CD4-positive, alpha-beta T cell treated with Interleukin-6 at 100 ng/mL for 8 hours (primary cell): ENCODE measurements around the gene PAIP1.
A peak's percentile ranks its signal among the peaks of the same experiment; 100 is the strongest.
"Not testable (repeated sequence)": the region's sequence is repeated elsewhere in the genome, so short reads cannot be mapped to it uniquely, and the experiment has no call there.

ENCODE experiments used
- DNase-seq: peaks from one replicate; pipeline ENCODE4 v3.0.0-alpha.2; 2020; ENCODE audit warnings: mixed read lengths, low spot score

The PAIP1 gene

DNA sequence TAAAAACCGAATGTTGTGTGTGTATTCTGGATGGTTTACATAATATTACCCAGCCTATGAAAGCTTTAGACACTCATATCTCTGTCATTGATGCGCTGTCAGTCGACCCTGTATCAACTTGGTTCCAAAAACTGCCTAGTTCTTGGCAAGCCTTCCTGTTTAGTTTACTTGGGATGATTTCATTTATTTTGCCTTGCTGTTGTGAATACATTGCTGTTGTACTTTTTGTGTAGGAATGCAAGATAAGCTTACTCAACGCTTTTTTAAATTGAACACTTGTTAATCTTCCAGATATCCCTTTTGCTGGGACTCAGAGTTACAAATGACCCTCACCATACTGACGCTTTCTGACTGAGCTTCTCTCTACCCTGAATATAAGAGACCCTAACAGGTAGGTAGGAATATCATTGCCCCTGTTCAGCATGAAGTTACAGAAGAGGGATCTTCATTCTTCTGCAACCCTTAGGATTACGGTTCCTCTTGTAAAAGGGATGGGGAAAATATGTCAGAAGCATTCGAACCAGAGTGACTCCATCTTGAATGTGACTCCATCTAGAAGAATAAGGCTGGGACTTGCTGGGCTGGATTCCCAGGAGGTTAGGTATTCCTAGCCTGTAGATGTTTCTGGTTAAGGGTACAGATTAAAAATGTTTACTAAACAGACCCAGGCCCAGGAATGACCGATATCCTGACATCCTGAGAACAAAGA, 13.7 kb upstream of the PAIP1 start:
- no peak for DNase-seq

DNA sequence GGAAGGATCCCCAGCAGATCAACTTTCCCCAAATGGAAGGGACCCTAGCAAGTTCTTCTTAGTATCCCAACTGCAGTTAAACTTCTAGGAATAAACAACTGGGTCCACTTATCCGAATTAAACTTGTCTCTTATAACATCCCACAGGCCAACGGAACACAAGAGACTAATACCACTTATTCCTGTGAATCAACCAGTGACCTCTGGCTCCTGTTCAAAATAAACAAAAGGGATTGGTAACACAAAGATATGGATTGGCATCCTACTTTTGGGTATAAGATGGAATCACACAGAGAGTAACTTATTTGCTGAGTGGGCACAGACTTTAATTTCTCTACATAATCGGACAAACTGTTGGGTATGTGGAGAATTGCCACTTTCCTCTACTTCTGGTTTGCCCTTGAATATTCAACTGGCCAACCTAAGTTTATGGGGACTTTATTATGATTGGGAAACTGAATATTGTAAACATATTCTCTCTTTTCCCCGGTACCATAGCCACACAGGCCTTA, 12.4 kb upstream of the PAIP1 start:
- no peak for DNase-seq

DNA sequence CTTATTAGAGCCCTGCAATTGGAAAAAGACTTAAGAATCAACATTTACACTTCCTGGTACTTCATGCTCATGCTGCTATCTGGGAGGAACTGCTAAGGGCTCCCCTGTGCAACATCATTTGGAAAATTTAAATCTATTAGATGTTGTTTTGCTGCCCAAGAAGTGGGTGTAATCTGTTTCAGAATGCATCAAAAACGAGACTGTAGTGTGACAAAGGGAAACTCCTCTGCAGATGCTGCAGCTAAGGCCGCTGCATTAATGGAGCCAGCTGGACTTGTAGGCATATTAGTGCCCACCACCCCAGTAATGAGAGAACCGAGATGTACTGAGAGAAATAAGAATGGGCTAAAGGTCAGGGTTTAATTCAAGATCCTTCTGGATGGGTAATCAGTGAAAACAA, 11.1 kb upstream of the PAIP1 start:
- no peak for DNase-seq

DNA sequence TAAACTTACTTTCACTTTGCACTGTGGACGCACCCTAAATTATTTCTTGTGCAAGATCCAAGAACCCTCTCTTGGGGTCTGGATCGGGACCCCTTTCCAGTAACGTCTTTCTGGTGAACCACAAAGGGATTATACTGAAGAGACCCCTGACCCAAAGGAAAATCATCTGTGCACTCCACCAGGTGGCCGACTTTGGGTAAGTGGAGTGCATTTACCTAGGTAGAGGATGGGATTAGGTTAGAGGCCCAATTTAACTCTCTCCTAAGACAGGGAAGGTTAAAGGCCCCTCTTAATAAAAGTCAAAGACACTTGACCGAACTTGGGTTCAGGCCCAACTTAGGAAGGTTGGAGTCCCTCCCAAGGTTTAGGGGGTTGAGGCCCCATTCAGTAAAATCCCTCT, 8.2 kb upstream of the PAIP1 start:
- no peak for DNase-seq

DNA sequence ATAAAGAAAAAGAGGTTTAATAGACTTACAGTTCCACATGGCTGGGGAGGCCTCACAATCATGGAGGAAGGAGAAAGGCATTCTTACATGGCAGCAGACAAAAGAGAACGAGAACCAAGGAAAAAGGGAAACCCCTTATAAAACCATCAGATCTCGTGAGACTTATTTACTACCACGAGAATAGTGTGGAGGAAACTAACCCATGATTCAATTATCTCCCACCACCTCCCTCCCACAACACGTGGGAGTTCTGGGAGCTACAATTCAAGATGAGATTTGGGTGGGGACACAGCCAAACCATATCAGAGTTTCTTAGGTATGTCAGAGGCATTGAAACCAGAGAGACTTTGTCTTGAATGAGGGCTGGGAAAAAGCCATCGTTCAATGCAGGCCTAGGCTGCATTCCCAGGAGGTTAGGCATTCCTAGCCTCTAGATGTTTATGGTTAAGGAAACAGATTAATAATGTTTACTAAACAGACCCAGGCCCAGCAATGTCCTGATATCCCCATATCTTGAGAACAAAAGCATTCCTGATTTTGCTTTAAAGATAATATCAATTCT, 7.5 kb upstream of the PAIP1 start:
- no peak for DNase-seq

DNA sequence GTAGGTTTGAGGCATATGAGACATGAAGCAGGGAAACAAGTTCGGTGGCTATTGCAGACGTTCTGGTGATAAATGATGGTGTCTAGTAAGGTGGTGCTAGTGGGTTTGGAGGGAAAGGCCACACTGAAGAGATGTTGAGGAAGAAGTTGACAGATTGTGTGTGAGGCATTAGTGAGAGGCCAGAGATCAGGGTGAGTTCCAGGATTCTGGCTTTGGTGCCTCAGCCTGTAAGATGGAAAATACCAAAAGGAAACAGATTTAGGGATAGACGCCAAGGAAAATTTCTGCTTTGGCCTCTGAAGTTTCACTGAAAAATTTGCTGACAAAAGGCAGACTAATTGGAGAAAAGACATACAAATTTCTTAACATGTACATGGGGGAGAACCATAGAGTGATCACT, 6.4 kb upstream of the PAIP1 start:
- DNase-seq = no peak

DNA sequence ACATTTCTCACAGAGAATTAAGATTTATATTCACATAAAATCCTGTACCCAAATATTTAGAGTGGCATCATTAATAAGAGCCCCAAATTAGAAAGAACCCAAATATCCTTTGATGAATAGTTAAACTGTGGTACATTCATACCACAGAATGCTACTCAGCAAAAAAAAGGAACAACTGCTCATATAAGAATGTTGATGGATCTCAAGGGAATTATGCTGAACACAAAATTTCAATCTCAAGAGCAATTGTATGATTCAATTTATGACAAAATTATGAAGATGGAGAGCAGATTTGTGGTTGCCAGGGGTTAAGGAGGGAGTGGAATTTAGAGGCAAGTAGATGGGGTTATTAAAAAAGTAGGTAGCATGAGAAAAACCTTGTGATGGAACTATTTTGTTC, 4.5 kb upstream of the PAIP1 start:
- DNase-seq = no peak

DNA sequence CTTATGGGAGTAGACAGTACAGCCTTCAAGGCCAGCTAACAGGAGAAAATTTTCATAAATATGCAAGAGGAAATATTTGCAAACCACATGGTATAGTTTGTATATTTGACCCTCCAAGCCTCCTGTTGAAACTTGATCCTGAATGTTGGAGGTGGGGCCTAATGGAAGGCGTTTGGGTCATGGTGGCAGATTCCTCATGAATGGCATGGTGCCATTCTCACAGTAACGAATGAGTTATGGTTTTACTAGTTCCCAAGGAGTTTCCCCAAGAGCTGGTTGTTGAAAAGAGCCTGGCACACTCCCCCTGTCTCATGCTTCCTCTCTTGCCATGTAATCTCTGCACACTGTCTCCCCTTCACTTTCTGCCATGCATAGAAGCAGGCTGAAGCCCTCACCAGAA, 3.3 kb upstream of the PAIP1 start:
- DNase-seq = no peak

DNA sequence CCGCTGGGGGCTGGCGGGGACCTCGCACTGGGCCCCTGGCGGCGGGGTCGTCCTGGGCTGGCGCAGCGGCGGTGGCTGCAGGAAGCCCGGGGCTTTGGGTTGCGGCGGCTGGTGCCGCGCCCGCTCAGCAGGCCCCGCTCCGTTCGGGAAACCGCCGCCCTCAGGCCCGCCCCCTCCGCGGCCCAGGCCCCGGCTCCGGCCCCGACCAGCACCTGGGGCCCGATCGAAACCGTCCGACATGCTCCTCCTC, 345 bp downstream of the PAIP1 start:
- not testable (repeated sequence) for DNase-seq

DNA sequence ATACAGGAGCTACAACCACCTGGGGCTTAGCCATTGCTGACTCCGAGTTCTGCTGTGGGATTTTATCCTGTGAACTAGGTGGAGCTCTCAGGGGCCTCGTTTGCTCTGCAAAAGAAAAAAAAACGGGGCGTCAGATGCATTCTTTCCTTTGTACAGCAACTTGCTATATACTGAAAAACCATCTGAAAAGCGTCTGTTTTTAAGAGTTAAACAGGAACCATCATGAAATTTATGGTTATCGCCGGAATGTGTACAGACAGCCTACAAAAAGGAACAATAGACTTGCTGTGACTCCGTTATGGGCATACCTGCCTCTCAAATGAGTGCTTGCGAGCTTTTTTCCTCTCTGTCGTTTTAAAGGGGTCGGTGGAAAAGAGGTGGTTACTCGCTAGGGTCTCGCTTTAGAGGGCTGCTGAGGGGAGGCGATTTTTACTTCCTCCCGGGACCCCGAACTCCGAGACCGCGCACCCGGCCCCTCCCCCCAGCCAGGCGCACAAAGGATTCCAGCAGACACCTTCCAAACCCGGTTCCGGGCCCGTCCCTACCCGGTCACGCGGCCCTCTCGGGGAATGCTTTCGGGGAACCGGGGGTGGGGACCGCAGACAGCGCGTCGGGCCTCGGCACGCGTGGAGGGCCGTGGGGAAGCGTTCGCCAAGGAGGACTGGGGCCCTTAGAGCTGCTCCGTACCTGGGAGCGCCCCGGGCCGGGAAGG, 826 bp downstream of the PAIP1 start:
- DNase-seq = peak; percentile 24

DNA sequence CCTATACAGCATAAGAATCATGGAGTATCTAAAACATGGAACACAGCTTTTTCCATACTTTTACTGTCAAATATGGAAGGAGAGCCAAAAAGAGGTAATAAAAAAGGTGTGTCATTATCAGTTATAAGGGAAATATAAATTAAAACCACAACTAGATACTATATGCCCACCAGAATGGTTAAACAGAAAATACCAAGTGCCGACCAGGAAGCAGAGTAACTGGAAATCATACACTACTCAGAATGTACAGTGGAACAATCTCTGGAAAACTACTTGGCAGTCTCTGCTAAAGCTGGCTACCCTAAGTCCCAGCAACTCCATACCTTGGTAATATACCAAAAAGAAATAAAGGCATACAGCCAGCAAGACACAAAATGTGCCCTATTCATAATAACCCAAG, 2.4 kb downstream of the PAIP1 start:
- DNase-seq = no peak

DNA sequence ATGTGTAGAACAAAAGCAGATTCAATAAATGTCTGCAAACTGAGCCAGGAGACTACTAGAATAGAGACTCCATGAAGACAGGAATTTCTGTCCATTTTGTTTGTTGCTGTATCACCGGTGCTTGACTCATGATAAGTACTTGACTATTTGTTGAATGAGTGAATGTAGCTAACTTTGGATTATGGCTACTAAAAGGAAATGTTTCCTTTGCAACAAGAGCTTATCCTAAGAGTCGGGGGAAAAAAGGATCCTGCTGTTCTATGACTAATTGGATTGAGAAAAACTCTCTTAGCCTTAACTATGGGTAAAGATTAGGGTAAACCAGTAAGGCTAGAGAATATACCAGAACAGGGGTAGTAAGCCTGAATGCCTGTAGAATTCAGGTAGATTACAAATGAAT, 3.5 kb downstream of the PAIP1 start:
- no peak for DNase-seq

DNA sequence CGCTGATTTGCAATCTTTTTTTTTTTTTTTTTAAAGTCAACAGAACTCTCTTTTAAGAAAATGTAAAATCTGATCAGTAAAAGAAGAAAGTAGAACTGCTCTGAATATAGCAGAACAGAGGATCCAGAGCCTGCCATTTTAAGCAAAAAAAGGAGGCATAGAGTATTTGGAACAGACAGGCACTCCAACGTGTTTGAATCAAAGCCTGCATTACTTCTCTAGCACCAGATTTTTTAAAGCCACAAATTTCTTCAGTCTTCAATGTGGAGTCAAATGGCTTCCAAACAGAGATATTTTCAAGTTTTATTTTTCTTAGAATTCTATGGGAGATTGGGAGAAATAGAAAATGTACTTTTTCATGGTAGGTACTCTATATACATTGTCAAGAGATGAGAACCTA, 5.1 kb downstream of the PAIP1 start:
- no peak for DNase-seq

DNA sequence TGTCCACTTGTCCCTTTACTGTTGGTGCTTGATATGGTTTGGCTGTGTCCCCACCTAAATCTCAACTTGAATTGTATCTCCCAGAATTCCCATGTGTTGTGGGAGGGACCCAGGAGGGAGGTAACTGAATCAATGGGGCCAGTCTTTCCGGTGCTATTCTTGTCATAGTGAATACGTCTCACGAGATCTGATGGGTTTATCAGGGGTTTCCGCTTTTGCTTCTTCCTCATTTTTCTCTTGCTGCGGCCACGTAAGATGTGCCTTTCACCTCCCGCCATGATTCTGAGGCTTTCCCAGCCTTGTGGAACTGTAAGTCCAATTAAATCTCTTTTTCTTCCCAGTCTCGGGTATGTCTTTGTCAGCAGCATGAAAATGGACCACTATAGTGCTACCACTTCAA, 7.6 kb downstream of the PAIP1 start:
- not testable (repeated sequence) for DNase-seq

DNA sequence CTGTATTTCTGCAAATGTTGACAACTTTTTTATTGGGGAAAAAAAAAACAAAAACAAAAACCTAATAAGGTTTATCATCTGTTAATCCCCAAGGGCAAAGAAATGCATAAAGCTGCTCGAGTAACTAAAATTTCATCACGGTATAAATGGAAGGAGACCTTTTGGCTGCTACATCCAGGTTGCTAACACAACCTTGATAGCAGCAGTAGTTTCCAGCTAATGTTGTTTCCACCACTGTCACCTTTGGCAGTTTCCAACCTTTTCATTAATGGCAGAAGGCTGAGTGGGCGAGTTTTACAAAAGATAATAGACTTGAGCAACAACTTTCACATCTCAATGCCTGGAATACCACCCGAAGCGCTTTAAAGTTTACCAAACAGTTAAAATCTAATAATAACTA, 8.5 kb downstream of the PAIP1 start:
- no peak for DNase-seq

DNA sequence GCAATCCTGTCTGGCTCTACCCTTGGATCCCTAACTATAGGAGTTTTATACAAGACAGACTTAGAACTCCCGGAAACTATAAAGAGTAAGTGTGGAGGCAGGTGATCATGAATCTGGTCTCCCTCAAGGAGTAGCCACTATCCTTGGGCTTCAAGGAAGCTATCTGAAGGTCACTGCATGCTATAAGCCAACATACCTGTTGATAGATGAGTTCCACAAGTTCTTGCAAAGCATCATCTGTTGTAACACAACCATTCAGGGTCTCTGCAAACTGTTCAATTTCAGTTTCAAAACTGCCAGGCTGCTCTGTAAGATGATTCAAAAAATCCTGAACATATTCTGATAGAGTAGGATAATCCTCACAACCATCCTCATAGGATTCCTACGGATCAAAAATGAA, 9.3 kb downstream of the PAIP1 start:
- no peak for DNase-seq

DNA sequence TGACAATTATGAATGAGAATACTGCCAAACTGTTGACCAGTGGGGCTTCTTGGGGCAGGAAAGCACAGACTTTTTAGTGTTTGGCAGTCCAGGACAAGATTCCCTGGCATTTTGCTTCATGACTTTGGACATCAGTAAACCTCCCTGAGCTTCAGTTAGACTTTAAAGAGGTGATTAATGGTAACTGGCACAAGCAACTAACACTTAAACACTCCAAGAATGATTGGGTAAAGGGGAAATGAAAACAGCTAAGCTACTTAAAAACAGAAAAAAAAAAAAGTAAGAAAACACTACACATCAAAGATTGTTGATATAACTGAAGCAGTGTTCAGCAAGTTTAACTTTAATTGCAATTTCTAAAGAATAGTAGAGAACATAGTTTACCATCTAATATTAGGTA, 13.4 kb downstream of the PAIP1 start:
- DNase-seq = no peak

DNA sequence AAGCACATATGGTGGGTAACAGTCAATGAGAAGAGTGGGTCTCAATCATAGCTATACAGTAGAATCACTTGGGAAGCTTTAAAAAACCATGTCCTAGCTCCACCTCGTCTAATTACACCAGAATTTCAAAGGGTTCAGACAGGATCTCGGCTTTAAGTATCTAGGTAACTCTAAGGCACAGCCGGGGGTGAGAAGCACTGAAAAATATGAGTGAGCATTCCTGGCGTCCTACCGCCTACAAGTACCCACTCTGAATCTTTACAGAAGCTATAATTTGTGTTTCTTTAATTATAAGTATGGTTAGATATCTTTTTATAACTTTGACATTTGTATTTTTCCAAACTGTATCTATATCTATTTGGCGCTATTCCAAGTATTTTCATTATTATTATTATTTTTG, 16.1 kb downstream of the PAIP1 start:
- DNase-seq = no peak

DNA sequence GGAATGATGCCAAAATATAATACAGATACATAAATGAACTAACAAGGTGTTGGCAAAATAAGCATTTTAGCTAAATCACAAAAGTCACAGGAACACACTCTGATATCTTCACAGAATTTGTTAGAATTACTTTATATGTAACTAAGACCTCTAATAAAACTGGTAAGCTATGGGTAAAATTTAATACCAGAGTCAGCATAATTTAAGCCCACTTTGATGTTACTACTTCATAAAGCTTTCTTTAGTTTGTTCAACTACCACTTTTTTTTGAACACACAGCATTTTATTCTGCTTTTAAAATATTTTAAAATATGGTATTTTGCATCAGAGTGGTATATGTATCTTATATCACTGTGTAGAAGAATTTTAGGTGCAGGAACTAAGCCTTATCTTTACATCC, 19.9 kb downstream of the PAIP1 start:
- no peak for DNase-seq

DNA sequence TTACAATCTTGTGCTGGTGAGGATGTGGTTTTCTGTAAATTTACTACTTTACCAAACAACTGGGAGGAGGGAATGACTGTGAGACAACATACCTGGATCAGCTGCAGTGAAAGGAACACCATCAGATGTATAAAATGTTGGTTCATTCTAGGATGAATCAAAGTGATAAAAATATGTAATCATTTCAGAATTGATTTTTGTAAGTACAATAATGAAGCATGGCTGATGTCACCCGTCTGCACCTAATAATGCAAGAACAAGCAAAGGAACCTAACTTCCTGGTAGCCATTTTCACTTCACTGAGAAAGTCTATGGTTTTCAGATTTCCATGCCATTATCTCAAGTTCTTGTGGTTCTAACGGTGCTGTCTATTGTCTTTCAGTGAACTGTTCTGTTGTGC, 23.2 kb downstream of the PAIP1 start:
- DNase-seq = no peak

DNA sequence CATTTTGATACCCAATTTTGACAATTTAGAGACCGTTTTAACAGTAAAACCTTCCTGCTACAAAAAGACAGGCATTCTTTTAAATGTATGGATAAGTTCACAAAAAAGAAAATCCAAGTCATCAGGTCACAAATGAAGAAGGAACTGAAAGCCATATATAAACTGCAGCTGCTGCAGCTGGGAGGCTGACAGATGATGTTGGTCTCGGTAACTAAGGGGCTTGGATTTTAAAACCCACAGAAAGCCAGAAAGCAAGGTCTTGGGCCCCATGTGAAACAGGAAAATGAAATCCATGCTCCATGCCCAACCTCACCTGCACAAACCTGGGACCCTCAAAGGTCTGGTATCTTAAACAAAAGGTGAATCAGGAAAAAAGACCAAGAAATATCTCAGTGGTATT, 26.2 kb downstream of the PAIP1 start:
- no peak for DNase-seq

DNA sequence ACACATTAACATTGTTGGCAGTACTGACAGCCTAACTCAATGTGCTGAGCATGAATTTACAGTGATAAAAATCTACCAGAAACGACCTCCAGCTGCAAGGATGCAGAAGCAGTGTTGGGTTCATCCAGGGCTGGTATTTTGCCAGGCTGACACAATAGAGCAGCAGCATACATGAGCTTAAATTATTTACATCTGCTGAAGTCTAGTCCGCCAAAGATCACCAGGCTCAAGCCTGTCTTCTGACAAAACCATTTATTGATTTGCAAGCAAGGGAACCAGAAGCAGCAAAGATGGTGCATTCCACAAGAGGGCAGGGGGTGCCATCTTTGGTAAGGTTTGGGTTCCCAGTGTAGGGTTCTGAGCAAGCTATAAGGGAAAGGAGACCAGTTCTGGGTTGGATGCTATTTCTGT, 33.2 kb downstream of the PAIP1 start:
- no peak for DNase-seq

DNA sequence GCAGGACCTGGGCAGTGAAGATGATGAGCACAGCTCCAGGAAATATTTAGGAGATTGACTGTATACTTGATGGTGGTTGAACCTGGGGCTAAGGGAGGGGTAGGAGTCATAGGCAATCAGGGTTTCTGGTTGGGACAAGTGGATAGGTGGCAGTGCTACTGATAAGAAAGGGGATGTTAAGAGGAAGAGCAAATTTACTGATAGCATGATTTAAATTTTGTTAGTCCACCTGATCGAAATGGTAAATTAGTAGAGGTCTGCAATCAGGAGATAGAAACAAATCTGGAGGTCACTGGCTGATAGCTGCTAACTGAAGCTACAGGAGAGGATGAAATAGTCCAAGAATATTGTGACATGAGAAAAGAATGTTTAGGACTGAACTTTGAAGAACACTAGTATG, 36.3 kb downstream of the PAIP1 start:
- DNase-seq = no peak

DNA sequence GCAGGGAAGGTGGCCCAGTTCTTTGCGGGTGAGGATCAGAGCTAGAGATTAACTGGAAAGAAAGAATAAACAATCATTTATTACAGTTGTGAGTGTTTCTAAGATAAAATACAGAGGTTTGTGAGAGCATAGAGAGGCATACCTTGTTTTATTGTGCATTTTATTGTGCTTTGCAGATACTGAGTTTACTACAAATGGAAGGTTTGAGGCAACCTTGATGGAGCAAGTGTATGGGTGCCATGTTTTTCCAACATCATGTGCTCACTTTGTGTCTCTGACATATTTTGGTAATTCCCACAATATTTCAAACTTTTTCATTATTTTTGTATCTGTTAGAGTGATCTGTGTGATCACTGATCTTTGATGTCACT, 41.2 kb downstream of the PAIP1 start:
- no peak for DNase-seq
